HCT116 (cell line): Measurements from ENCODE around the gene BRD7. TPM values are rescaled to one million over a fixed set of nuclear protein-coding genes. Genes with fewer than 3 reads are reported as not detected.

ENCODE experiments used
- ATAC-seq: fragments of 200-7000 bp; cut with Tn5 transposase; 2 replicates; pipeline ENCODE4 v1.9.1; 2020; ENCODE audit warnings: mild to moderate bottlenecking, moderate library complexity
- BruUV-seq: library from RNA; stranded (reverse); fragments of 400-500 nt; replicated peaks from 2 replicates; lab custom pipeline; 2021; lab: Mats Ljungman, UMichigan
- CTCF ChIA-PET: fragments of 300-600 bp; sonication (Branson Sonifier 250); formaldehyde crosslinking; loops from one replicate; lab custom pipeline; 2021; ENCODE audit warnings: antibody characterized with exemption; lab: Charles Lee
- POLR2A ChIA-PET: fragments of 300-600, 350-600 bp; sonication (Branson Sonifier 250); formaldehyde crosslinking; loops from one replicate; lab custom pipeline; 2021; ENCODE audit warnings: antibody characterized with exemption; lab: Charles Lee
- RAD21 ChIA-PET, 2 experiments: fragments of 300-600 bp; sonication (Branson Sonifier 250); formaldehyde crosslinking; loops; one replicate each; lab custom pipeline; 2023; ENCODE audit warnings: low total read pairs in 2 of 2; ENCODE audit not compliant: uncharacterized antibody in 2 of 2, unreplicated experiment in 2 of 2, low non-redundant PET in 1 of 2; lab: Charles Lee
- DNase-seq: peaks from one replicate; pipeline ENCODE4 v3.0.0-alpha.2; 2010; ENCODE audit warnings: low read depth, low spot score
- H2AFZ ChIP-seq: fragments of 200-600 bp; shearing (Covaris generic), sonication (generic); 2 replicates; pipeline ENCODE4 v1.6.1; 2017; ENCODE audit warnings: low read depth, mixed run types, mixed read lengths, antibody characterized with exemption, low read length; ENCODE audit not compliant: poor library complexity, severe bottlenecking
- H3K27ac ChIP-seq: 2 replicates; pipeline ENCODE4 v1.5.1; 2012; ENCODE audit warnings: low read depth, low read length
- H3K27me3 ChIP-seq: fragments of 200-600 bp; sonication (generic); 2 replicates; pipeline ENCODE4 v1.6.1; 2016; ENCODE audit warnings: mixed run types, low read length, mixed read lengths; ENCODE audit not compliant: insufficient read depth
- H3K36me3 ChIP-seq, 2 experiments: fragments of 200-500 bp in 1 of 2; fragments of 200-600 bp in 1 of 2; sonication (Bioruptor generic) in 1 of 2; sonication (generic) in 1 of 2; 2 replicates each; pipeline versions ENCODE4 v1.5.1 to v1.6.1; 2014 to 2016; ENCODE audit warnings: low read length in 2 of 2, inconsistent platforms in 1 of 2, mixed read lengths in 1 of 2, mixed run types in 1 of 2; ENCODE audit not compliant: insufficient read depth in 2 of 2, control insufficient read depth in 1 of 2
- H3K4me1 ChIP-seq, 2 experiments: fragments of 200-600 bp in 1 of 2; sonication (generic) in 1 of 2; 2 replicates each; pipeline versions ENCODE4 v1.5.1 to v1.6.1; 2012 to 2017; ENCODE audit warnings: low read length in 2 of 2, inconsistent platforms in 1 of 2, mild to moderate bottlenecking in 1 of 2, mixed read lengths in 1 of 2, mixed run types in 1 of 2, moderate library complexity in 1 of 2; ENCODE audit not compliant: insufficient read depth in 2 of 2, control insufficient read depth in 1 of 2
- H3K4me2 ChIP-seq: fragments of 200-600 bp; sonication (generic); 2 replicates; pipeline ENCODE4 v1.6.1; 2017; ENCODE audit warnings: mixed run types, low read length, mixed read lengths
- H3K4me3 ChIP-seq, 2 experiments: fragments of 200-600 bp in 1 of 2; sonication (generic) in 1 of 2; replicated peaks in 1 of 2; 2 replicates each; pipeline ENCODE4 v1.5.1; 2011 to 2016; ENCODE audit warnings: low read length in 2 of 2, control low read depth in 1 of 2, low read depth in 1 of 2, mild to moderate bottlenecking in 1 of 2, mixed read lengths in 1 of 2, mixed run types in 1 of 2
- H3K79me2 ChIP-seq: fragments of 200-600 bp; sonication (generic); 2 replicates; pipeline ENCODE4 v1.6.1; 2017; ENCODE audit warnings: mild to moderate bottlenecking, mixed run types, low read length, moderate library complexity, mixed read lengths; ENCODE audit not compliant: insufficient read depth
- H3K9ac ChIP-seq: fragments of 200-600 bp; sonication (generic); 2 replicates; pipeline ENCODE4 v1.6.1; 2016; ENCODE audit warnings: low read length, mixed read lengths
- H3K9me2 ChIP-seq: fragments of 200-600 bp; sonication (generic), shearing (Covaris generic); 2 replicates; pipeline ENCODE4 v1.6.1; 2017; ENCODE audit warnings: mixed run types, mild to moderate bottlenecking, moderate library complexity; ENCODE audit not compliant: insufficient read depth
- H3K9me3 ChIP-seq, 2 experiments: fragments of 200-500 bp in 1 of 2; fragments of 200-600 bp in 1 of 2; sonication (Bioruptor generic) in 1 of 2; sonication (generic) in 1 of 2; 2 replicates each; pipeline ENCODE4 v1.6.1; 2014 to 2017; ENCODE audit warnings: low read length in 2 of 2, mixed read lengths in 2 of 2, inconsistent platforms in 1 of 2, low read depth in 1 of 2, mild to moderate bottlenecking in 1 of 2, mixed run types in 1 of 2, moderate library complexity in 1 of 2; ENCODE audit not compliant: control insufficient read depth in 1 of 2, insufficient read depth in 1 of 2
- H4K20me1 ChIP-seq: fragments of 200-600 bp; sonication (generic), shearing (Covaris generic); 2 replicates; pipeline ENCODE4 v1.6.1; 2017; ENCODE audit warnings: mixed run types, mild to moderate bottlenecking, moderate library complexity; ENCODE audit not compliant: insufficient read depth
- CEBPB ChIP-seq: IDR thresholded peaks from 2 replicates; pipeline ENCODE4 v1.6.1; 2012; ENCODE audit warnings: low read depth
- EGR1 ChIP-seq: IDR thresholded peaks from 2 replicates; pipeline ENCODE4 v1.6.1; 2012; ENCODE audit warnings: low read depth
- ELF1 ChIP-seq: IDR thresholded peaks from 2 replicates; pipeline ENCODE4 v1.6.1; 2012; ENCODE audit warnings: low read depth, borderline replicate concordance
- EZH2 ChIP-seq: fragments of 200-600 bp; sonication (generic); IDR thresholded peaks from 2 replicates; pipeline ENCODE4 v1.6.1; 2017; ENCODE audit warnings: antibody characterized with exemption, mixed run types
- POLR2AphosphoS5 ChIP-seq: IDR thresholded peaks from 2 replicates; pipeline ENCODE4 v1.6.1; 2011; ENCODE audit warnings: mild to moderate bottlenecking, low read depth, low read length, moderate library complexity
- RAD21 ChIP-seq: IDR thresholded peaks from 2 replicates; pipeline ENCODE4 v1.6.1; 2012; ENCODE audit warnings: low read depth, mild to moderate bottlenecking
- SIN3A ChIP-seq: IDR thresholded peaks from 2 replicates; pipeline ENCODE4 v1.6.1; 2012; ENCODE audit warnings: low read depth
- SP1 ChIP-seq: IDR thresholded peaks from 2 replicates; pipeline ENCODE4 v1.6.1; 2012; ENCODE audit warnings: low read depth
- SRF ChIP-seq: IDR thresholded peaks from 2 replicates; pipeline ENCODE4 v1.6.1; 2012; ENCODE audit warnings: low read depth
- TCF7L2 ChIP-seq: IDR thresholded peaks from 2 replicates; pipeline ENCODE4 v1.7.0; 2011; ENCODE audit warnings: borderline replicate concordance, inconsistent platforms; ENCODE audit not compliant: insufficient read depth, insufficient read length; ENCODE audit errors: extremely low read depth
- YY1 ChIP-seq: IDR thresholded peaks from 2 replicates; pipeline ENCODE4 v1.6.1; 2011; ENCODE audit warnings: low read length, low read depth, moderate library complexity, mild to moderate bottlenecking; ENCODE audit not compliant: insufficient replicate concordance; ENCODE audit errors: extremely low read depth
- ZNF274 ChIP-seq: fragments of 200-500 bp; sonication (Bioruptor generic); IDR thresholded peaks from 2 replicates; pipeline ENCODE4 v1.6.1; 2014; ENCODE audit warnings: mild to moderate bottlenecking, low read depth, low read length, inconsistent platforms
- intact Hi-C: fragments of 100-400 bp; cut with micrococcal nuclease; formaldehyde crosslinking; loops from 2 replicates; pipeline ENCODE4 v1.10.0; 2022
- total RNA-seq: library from RNA; stranded (reverse); gene quantifications from one replicate; pipeline ENCODE4 v1.2.1, GENCODE V29; 2021; ENCODE audit not compliant: unreplicated experiment
- TF ChIP-seq, protein P1 (sequence below), 3 experiments: fragments of 200-600 bp in 1 of 3; sonication (generic) in 1 of 3; IDR thresholded peaks in 2 of 3; conservative IDR thresholded peaks in 1 of 3; 2 replicates each; pipeline ENCODE4 v1.5.1; 2012 to 2017; ENCODE audit warnings: low read depth in 2 of 3, low read length in 2 of 3, antibody characterized with exemption in 1 of 3, borderline replicate concordance in 1 of 3, control low read depth in 1 of 3, mild to moderate bottlenecking in 1 of 3, mixed read lengths in 1 of 3, mixed run types in 1 of 3, moderate library complexity in 1 of 3; ENCODE audit not compliant: insufficient read depth in 1 of 3
- TF ChIP-seq, protein P2 (sequence below): IDR thresholded peaks from 2 replicates; pipeline ENCODE4 v1.6.1; 2012

The BRD7 gene
- total RNA-seq, 1 experiment from 2014 or later = 85.4 TPM

DNA sequence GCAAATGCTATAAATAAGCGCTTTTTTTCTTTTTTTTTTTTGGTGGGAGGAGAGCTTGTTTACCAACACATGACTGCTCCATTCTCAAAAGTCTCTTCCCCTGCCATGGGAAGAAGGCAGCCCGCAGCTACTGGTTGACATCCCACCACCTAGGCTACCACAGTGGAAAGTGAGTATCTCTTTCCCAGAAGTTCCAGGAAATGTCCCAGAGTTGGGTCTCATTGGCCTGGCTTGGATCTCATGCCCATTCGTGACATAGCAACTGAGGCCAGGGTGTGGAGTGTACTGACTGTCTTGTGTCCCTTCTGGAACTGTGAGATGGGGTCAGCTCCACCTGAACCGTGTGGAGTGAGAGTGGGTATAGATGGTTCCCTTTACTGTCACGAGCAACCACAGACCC lies 29.5 kb upstream of the BRD7 start:
- Histone ChIP-seq H3K79me2 (no peaks in the 10 kb centered on the region), H3K9ac (no peak overlapping the region), H4K20me1 (no peaks in the 10 kb centered on the region), H3K4me3 (no peak overlapping the region), H3K4me2 (no peak overlapping the region), H3K9me3 (no peaks in the 10 kb centered on the region), H3K9me2 (no peaks in the 10 kb centered on the region), H3K27me3 (no peaks in the 10 kb centered on the region), H3K4me1 (peaks cover 12 to 30% of the 10 kb centered on the region in 2 experiments), H2AFZ (no peak overlapping the region), H3K36me3 (no peaks in the 10 kb centered on the region), H3K27ac (no peak overlapping the region)
- intact Hi-C loops = no loop called here
- no peak for DNase-seq
- ATAC-seq = no peak
- ChIA-PET RAD21 (no interaction called here), CTCF (no interaction called here), POLR2A (no interaction called here)
- BruUV-seq = no TSS peak
- TF ChIP-seq SP1 (no peak), YY1 (no peak), ZNF274 (no peak), SIN3A (no peak), EGR1 (no peak), POLR2AphosphoS5 (no peak), SRF (no peak), TCF7L2 (no peak), RAD21 (no peak), EZH2 (no peak), ELF1 (no peak), CEBPB (no peak)
- TF ChIP-seq, protein P1, sequence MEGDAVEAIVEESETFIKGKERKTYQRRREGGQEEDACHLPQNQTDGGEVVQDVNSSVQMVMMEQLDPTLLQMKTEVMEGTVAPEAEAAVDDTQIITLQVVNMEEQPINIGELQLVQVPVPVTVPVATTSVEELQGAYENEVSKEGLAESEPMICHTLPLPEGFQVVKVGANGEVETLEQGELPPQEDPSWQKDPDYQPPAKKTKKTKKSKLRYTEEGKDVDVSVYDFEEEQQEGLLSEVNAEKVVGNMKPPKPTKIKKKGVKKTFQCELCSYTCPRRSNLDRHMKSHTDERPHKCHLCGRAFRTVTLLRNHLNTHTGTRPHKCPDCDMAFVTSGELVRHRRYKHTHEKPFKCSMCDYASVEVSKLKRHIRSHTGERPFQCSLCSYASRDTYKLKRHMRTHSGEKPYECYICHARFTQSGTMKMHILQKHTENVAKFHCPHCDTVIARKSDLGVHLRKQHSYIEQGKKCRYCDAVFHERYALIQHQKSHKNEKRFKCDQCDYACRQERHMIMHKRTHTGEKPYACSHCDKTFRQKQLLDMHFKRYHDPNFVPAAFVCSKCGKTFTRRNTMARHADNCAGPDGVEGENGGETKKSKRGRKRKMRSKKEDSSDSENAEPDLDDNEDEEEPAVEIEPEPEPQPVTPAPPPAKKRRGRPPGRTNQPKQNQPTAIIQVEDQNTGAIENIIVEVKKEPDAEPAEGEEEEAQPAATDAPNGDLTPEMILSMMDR (IDR thresholded peaks at IDR 0.05 in 2 of 3, conservative IDR thresholded peaks at IDR 0.05 in 1 of 3; ENCODE audit: borderline replicate concordance in 1 of 3, insufficient read depth in 1 of 3, low read depth in 2 of 3, low read length in 2 of 3) = no peak
- TF ChIP-seq, protein P2, sequence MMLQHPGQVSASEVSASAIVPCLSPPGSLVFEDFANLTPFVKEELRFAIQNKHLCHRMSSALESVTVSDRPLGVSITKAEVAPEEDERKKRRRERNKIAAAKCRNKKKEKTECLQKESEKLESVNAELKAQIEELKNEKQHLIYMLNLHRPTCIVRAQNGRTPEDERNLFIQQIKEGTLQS = no peak
